ENCODE data around the gene YLPM1.

- TF ChIP-seq CTCF (conservative IDR thresholded peaks at IDR 0.05; ENCODE audit: low read depth, low read length) (no peak), EZH2 (IDR thresholded peaks at IDR 0.05; ENCODE audit: borderline replicate concordance, low read depth, low read length, poor library complexity, severe bottlenecking) (no peak)
Measured at GRCh38 chr14:74821267-74821915, 58.3 kb downstream of the YLPM1 start.

Data from A673 (cell line).